DMS114 treated with DMSO at 0.1 percent for 48 hours (cell line): ENCODE measurements around the gene CDK4.
"Not testable (repeated sequence)": the region's sequence is repeated elsewhere in the genome, so short reads cannot be mapped to it uniquely, and the experiment has no call there.

Experiments used
- DNase-seq: peaks from one replicate; lab custom pipeline; 2025; ENCODE audit not compliant: unreplicated experiment; lab: John Stamatoyannopoulos, UW

The CDK4 gene

GRCh38 chr12:57726884-57727757, 25.0 kb downstream of the CDK4 start:
- DNase-seq: peak; percentile 35

- peak; percentile 66 for DNase-seq
Observed at GRCh38 chr12:57726151-57726883, 25.8 kb downstream of the CDK4 start.

GRCh38 chr12:57725851-57726150, 26.3 kb downstream of the CDK4 start:
- no peak for DNase-seq

- DNase-seq: no peak
Observed at GRCh38 chr12:57724936-57725740, 27.0 kb downstream of the CDK4 start.

GRCh38 chr12:57724003-57724935, 27.8 kb downstream of the CDK4 start:
- DNase-seq: no peak

GRCh38 chr12:57723630-57723962, 28.5 kb downstream of the CDK4 start:
- no peak for DNase-seq

- DNase-seq: no peak
Observed at GRCh38 chr12:57722716-57723629, 29.1 kb downstream of the CDK4 start.

- DNase-seq: not testable (repeated sequence)
Observed at GRCh38 chr12:57721846-57722608, 30.1 kb downstream of the CDK4 start.

- no peak for DNase-seq
Observed at GRCh38 chr12:57720606-57721595, 31.2 kb downstream of the CDK4 start.

GRCh38 chr12:57719777-57720605, 32.1 kb downstream of the CDK4 start:
- DNase-seq: no peak

GRCh38 chr12:57718641-57719528, 33.2 kb downstream of the CDK4 start:
- no peak for DNase-seq

- DNase-seq: no peak
Observed at GRCh38 chr12:57717846-57718640, 34.1 kb downstream of the CDK4 start.

GRCh38 chr12:57717131-57717530, 35.0 kb downstream of the CDK4 start:
- no peak for DNase-seq

GRCh38 chr12:57716305-57716704, 35.8 kb downstream of the CDK4 start:
- no peak for DNase-seq

- DNase-seq: no peak
Observed at GRCh38 chr12:57715786-57716185, 36.3 kb downstream of the CDK4 start.
